GM19240 (cell line): ENCODE data around the gene AARS1.
A peak's percentile ranks its signal among the peaks of the same experiment; 100 is the strongest.
"Not testable (repeated sequence)": the region's sequence is repeated elsewhere in the genome, so short reads cannot be mapped to it uniquely, and the experiment has no call there.

Experiments
- DNase-seq: peaks from one replicate; pipeline ENCODE4 v3.0.0; 2011; ENCODE audit warnings: low spot score; ENCODE audit not compliant: insufficient read length

The AARS1 gene

GRCh38 chr16:70289229-70290094, at the start of gene AARS1:
Gene AARS1, minus strand, starts transcription at chr16:70289506. Its CDS starts 6,743 bp downstream, at chr16:70282763.
- peak; percentile 84 for DNase-seq

GRCh38 chr16:70337814-70338213, 48.5 kb upstream of the AARS1 start:
- no peak for DNase-seq

DNA sequence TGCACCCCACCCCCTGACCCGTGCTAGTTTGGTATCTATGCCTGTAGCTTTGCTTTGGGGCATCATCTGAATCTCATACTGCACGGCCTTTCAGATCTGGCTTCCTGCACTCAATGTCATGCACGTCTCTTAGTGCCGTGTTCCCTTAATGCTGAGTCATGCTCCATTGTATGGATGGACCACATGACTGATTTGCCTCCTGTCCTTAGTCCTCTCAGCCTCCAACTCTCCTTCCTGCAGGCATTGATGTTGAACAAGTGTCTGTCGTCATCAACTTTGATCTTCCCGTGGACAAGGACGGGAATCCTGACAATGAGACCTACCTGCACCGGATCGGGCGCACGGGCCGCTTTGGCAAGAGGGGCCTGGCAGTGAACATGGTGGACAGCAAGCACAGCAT, 43.4 kb upstream of the AARS1 start:
- DNase-seq = not testable (repeated sequence)

- no peak for DNase-seq
Measured at GRCh38 chr16:70331588-70332358, 42.5 kb upstream of the AARS1 start.

- no peak for DNase-seq
Measured at GRCh38 chr16:70331091-70331490, 41.8 kb upstream of the AARS1 start.

- no peak for DNase-seq
Measured at GRCh38 chr16:70324998-70325747, 35.9 kb upstream of the AARS1 start.

- DNase-seq = no peak
Measured at GRCh38 chr16:70320121-70320520, 30.8 kb upstream of the AARS1 start.

DNA sequence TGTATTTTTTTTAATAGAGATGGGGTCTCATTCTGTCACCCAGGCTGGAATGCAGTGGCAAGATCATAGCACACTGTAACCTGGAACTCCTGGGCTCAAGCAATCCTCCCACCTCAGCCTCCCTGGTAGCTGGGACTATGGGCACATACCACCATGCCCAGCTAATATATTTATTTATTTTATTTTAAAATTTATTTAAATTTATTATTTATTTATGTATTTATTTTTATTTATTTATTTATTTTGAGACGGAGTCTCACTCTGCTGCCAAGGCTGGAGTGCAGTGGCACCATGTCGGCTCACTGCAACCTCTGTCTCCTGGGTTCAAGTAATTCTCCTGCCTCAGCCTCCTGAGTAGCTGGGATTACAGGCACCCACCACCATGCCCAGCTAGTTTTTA, 18.4 kb upstream of the AARS1 start:
- not testable (repeated sequence) for DNase-seq

GRCh38 chr16:70306880-70307279, 17.6 kb upstream of the AARS1 start:
- DNase-seq = no peak

DNA sequence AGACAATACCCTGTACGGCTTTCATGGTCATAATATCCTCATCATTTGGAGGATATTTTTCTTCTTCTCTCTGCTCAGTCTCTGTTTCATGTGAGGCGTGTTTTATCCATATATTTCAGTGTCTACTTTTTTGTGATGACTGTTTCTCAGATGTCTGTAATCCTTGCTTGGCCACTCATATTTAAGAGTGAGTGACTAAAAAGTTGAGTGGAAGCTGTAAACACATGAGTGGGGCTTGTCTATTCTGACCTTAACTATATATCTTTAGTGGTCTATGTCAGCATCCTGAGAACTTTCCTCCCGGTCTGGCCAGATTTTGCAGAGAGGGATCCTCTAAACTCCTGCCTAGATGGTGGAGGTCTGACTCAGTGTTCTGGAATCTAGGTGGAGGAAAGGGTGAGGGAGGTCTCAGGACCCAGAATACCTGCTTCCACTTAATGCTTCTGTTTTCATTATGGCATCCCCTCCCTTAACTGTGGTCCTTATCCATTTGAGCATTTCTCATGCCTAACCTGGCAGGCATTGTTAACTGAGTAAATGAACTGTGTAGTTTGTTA, 15.7 kb upstream of the AARS1 start:
- DNase-seq = no peak

- DNase-seq = no peak
Measured at GRCh38 chr16:70302745-70303144, 13.4 kb upstream of the AARS1 start.

DNA sequence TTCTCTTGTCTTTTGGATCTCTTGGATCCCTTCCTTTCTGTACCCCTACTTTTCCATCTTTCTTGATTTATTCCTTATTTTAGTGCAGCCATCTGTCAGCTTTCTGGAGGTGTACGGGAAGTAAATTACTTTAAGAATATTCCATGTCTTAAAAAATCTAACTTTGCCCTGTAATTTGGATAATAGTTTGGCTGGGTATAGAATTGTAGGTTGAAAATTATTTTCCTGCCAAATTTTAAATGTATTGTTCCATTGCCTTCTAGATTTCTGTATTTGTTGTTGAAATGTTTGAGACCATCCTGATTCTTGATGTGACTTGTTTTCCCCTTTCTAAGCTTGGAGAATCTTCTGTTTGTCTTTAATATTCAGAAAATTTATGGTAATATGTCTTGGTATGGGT, 11.8 kb upstream of the AARS1 start:
- DNase-seq = no peak

- DNase-seq = peak; percentile 67
Measured at GRCh38 chr16:70298988-70299938, 10.0 kb upstream of the AARS1 start, which contains the start of gene DDX19B. Gene DDX19B, plus strand, starts transcription at chr16:70299186. Its CDS starts 112 bp downstream, at chr16:70299298.

DNA sequence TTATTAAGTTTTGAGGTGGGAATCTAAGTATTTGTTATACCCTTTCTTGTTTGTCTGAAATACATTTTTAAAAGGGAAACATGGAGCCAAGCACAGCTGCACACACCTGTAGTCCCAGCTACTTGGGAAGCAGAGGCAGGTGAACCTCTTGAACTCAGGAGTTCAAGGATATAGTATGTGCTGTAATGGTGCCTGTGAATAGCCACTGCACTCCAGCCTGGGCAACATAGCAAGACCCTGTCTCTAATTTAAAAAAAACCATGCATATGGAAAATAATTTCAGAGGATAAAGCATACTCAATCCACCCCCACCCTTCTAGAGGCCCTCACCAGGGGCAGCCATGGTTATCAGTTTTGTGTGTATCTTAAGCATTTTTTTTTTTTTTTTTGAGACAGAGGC, 6.3 kb upstream of the AARS1 start:
- DNase-seq = no peak

DNA sequence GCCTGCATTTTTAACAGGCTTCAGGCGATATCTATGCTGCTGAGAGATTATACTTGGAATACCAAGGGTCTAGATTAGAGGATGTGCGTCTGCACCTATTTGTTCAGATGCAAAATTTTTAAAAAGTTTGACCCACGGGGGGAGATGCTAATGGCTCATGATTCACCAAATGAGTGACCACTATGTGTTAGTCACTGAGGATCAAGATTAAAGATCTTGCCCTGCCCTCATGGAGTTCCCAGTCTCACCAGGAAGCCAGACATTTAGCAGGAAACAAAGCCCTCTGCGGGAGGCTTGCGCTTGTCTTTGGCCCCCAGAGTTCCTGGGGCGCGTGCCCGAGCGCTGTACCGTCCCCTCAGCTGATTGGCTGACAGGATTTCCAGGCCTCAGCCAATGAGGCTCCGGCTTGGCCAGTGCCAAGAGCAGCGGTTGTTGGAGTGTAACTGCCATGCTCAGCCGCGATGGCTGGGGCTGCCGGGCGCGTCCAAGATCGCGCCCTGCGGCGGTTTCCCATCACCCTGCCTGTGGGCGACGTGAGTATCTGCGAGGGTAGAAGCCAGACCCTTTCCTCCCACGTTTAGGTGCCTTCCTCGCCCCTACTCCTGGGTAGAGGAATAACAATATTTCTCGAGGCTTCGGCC, 5.2 kb upstream of the AARS1 start:
- DNase-seq = no peak

GRCh38 chr16:70292148-70292547, 2.8 kb upstream of the AARS1 start:
- DNase-seq = not testable (repeated sequence)

- DNase-seq = no peak
Measured at GRCh38 chr16:70290949-70291519, 1.7 kb upstream of the AARS1 start.

GRCh38 chr16:70287304-70287971, 1.9 kb downstream of the AARS1 start:
- not testable (repeated sequence) for DNase-seq

GRCh38 chr16:70276392-70276791, 12.9 kb downstream of the AARS1 start:
- DNase-seq = no peak
